Measurements from ENCODE around the gene TTLL5.
"Not testable (repeated sequence)": the region's sequence is repeated elsewhere in the genome, so short reads cannot be mapped to it uniquely, and the experiment has no call there.

The TTLL5 gene

GRCh38 chr14:75910048-75910447 lies 249.0 kb downstream of the TTLL5 start:
- TF ChIP-seq CTCF (conservative IDR thresholded peaks at IDR 0.05), result no peak
- no peak overlapping the region for H3K27ac ChIP-seq

GRCh38 chr14:75911883-75912282 lies 250.8 kb downstream of the TTLL5 start:
- no peak for TF ChIP-seq CTCF (conservative IDR thresholded peaks at IDR 0.05)
- no peak overlapping the region for H3K27ac ChIP-seq

- TF ChIP-seq CTCF (conservative IDR thresholded peaks at IDR 0.05), result no peak
These were observed 252.1 kb downstream of the TTLL5 start for GRCh38 chr14:75913183-75913582.

GRCh38 chr14:75915045-75915444 lies 254.0 kb downstream of the TTLL5 start:
- TF ChIP-seq CTCF (conservative IDR thresholded peaks at IDR 0.05), result no peak
- H3K27ac ChIP-seq, result no peak overlapping the region

More at GRCh38 chr14:75913183-75913582, 252.1 kb downstream of the TTLL5 start:
- no peak overlapping the region for H3K27ac ChIP-seq

GRCh38 chr14:75917322-75917945 lies 256.4 kb downstream of the TTLL5 start:
- TF ChIP-seq CTCF (conservative IDR thresholded peaks at IDR 0.05), result no peak
- no peak overlapping the region for H3K27ac ChIP-seq

- TF ChIP-seq CTCF (conservative IDR thresholded peaks at IDR 0.05), result no peak
These were observed 256.9 kb downstream of the TTLL5 start for GRCh38 chr14:75917946-75918335.

GRCh38 chr14:75920421-75920820 lies 259.4 kb downstream of the TTLL5 start:
- not testable (repeated sequence) for H3K27ac ChIP-seq

More at GRCh38 chr14:75917946-75918335, 256.9 kb downstream of the TTLL5 start:
- no peak overlapping the region for H3K27ac ChIP-seq

DNA sequence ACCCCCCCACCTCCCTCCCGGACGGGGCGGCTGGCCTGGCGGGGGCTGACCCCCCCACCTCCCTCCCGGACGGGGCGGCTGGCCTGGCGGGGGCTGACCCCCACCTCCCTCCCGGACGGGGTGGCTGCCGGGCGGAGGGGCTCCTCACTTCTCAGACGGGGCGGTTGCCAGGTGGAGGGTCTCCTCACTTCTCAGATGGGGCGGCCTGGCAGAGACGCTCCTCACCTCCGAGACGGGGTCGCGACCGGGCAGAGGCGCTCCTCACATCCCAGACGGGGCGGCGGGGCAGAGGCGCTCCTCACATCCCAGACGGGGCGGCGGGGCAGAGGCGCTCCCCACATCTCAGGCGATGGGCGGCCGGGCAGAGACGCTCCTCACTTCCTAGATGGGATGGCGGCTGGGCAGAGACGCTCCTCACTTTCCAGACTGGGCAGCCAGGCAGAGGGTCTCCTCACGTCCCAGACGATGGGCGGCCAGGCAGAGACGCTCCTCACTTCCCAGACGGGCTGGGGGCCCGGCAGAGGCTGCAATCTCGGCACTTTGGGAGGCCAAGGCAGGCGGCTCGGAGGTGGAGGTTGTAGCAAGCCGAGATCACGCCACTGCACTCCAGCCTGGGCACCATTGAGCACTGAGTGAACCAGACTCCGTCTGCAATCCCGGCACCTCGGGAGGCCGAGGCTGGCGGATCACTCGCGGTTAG lies 264.2 kb downstream of the TTLL5 start:
- H3K27ac ChIP-seq, result not testable (repeated sequence)

Data from VCaP (cell line).